Naive thymus-derived CD4-positive, alpha-beta T cell (primary cell): ENCODE measurements around the gene DNAJC5. TPM values are rescaled to one million over a fixed set of nuclear protein-coding genes. Genes with fewer than 3 reads are reported as not detected.

Experiments used
- ATAC-seq: fragments of 150-1000 bp; cut with Tn5 transposase; 2 replicates; pipeline ENCODE4 v1.10.0; 2021; ENCODE audit warnings: mild to moderate bottlenecking, moderate library complexity
- CTCF ChIA-PET: fragments of 350-600 bp; sonication (Branson Sonifier 250); formaldehyde crosslinking; loops from one replicate; lab custom pipeline; 2021; ENCODE audit warnings: antibody characterized with exemption; lab: Charles Lee
- POLR2A ChIA-PET: fragments of 350-600 bp; sonication (Branson Sonifier 250); formaldehyde crosslinking; loops from one replicate; lab custom pipeline; 2021; ENCODE audit warnings: antibody characterized with exemption, inconsistent platforms; lab: Charles Lee
- DNase-seq, 9 donors: peaks; one replicate each; pipeline versions ENCODE4 v3.0.0 to v3.0.0-alpha.2; 2020 to 2022; ENCODE audit warnings: mixed read lengths in 1 of 9
- H3K27ac ChIP-seq: one replicate; pipeline ENCODE4 v1.7.0; 2013; ENCODE audit warnings: mild to moderate bottlenecking, low read depth, low read length, moderate library complexity
- H3K27me3 ChIP-seq, 2 donors: one replicate each; pipeline ENCODE4 v1.7.0; 2013; ENCODE audit warnings: low read length in 2 of 2, mild to moderate bottlenecking in 2 of 2, moderate library complexity in 2 of 2; ENCODE audit not compliant: control insufficient read depth in 2 of 2, insufficient read depth in 2 of 2
- H3K36me3 ChIP-seq, 3 experiments: 1 replicate in 2 of 3; 2 replicates in 1 of 3; pipeline ENCODE4 v1.7.0; 2013; ENCODE audit warnings: low read length in 3 of 3, mild to moderate bottlenecking in 3 of 3, moderate library complexity in 1 of 3; ENCODE audit not compliant: insufficient read depth in 3 of 3, control insufficient read depth in 2 of 3
- H3K4me1 ChIP-seq, 2 donors: one replicate each; pipeline ENCODE4 v1.7.0; 2013; ENCODE audit warnings: low read length in 2 of 2, mild to moderate bottlenecking in 2 of 2, moderate library complexity in 1 of 2; ENCODE audit not compliant: control insufficient read depth in 2 of 2, insufficient read depth in 2 of 2
- H3K4me3 ChIP-seq: 2 replicates; pipeline ENCODE4 v1.7.0; 2013; ENCODE audit warnings: mild to moderate bottlenecking, low read length
- H3K9me3 ChIP-seq, 3 experiments: 1 replicate in 2 of 3; 2 replicates in 1 of 3; pipeline ENCODE4 v1.7.0; 2013; ENCODE audit warnings: low read length in 3 of 3; ENCODE audit not compliant: control insufficient read depth in 2 of 3
- H3K27ac Mint-ChIP-seq, 9 donors: one replicate each; pipeline ENCODE4 v1.8.0; 2020 to 2022; ENCODE audit warnings: mixed read lengths in 9 of 9, mild to moderate bottlenecking in 8 of 9, moderate library complexity in 5 of 9, inconsistent platforms in 2 of 9
- H3K27me3 Mint-ChIP-seq, 5 donors: one replicate each; pipeline ENCODE4 v1.8.0; 2021 to 2022; ENCODE audit warnings: mixed read lengths in 5 of 5, mild to moderate bottlenecking in 1 of 5
- H3K36me3 Mint-ChIP-seq, 5 donors: one replicate each; pipeline ENCODE4 v1.8.0; 2020 to 2022; ENCODE audit warnings: mixed read lengths in 5 of 5, mild to moderate bottlenecking in 3 of 5, inconsistent platforms in 1 of 5
- H3K4me1 Mint-ChIP-seq, 7 donors: one replicate each; pipeline ENCODE4 v1.8.0; 2020 to 2022; ENCODE audit warnings: mixed read lengths in 7 of 7, mild to moderate bottlenecking in 3 of 7, inconsistent platforms in 1 of 7
- H3K4me3 Mint-ChIP-seq, 10 donors: one replicate each; pipeline ENCODE4 v1.8.0; 2020 to 2022; ENCODE audit warnings: mild to moderate bottlenecking in 10 of 10, mixed read lengths in 10 of 10, moderate library complexity in 6 of 10, inconsistent platforms in 2 of 10
- H3K9me3 Mint-ChIP-seq, 11 donors: one replicate each; pipeline ENCODE4 v1.8.0; 2020 to 2022; ENCODE audit warnings: mixed read lengths in 11 of 11, mild to moderate bottlenecking in 4 of 11, inconsistent platforms in 1 of 11, moderate library complexity in 1 of 11
- intact Hi-C, 2 donors: fragments of 100-400 bp; cut with micrococcal nuclease; formaldehyde crosslinking; loops; one replicate each; pipeline ENCODE4 v1.15.1; 2023
- polyA plus RNA-seq, 2 donors: library from polyadenylated mRNA; unstranded; fragments of 300-500 nt; fragmentation: Illumina TruSeq; gene quantifications; one replicate each; pipeline ENCODE4 v1.2.3, GENCODE V29; 2021
- total RNA-seq, 6 experiments: library from RNA in 5 of 6; stranded (reverse) in 5 of 6; gene quantifications; 1 replicate in 5 of 6; 2 replicates in 1 of 6; pipeline ENCODE4 v1.2.3 and lab custom pipeline; 2021 to 2026

The DNAJC5 gene
- total and polyA plus RNA-seq, 7 experiments from 2014 or later, result 7.5 to 56.8 (median 45.4) TPM

- CTCF ChIA-PET, result no interaction called here
- H3K4me3 ChIP-seq, result no peak overlapping the region
- H3K9me3 ChIP-seq, result no peaks in the 10 kb centered on the region
- no peak overlapping the region for H3K27ac Mint-ChIP-seq
- H3K9me3 Mint-ChIP-seq, result peaks cover 0 to 2% (median 0%) of the 10 kb centered on the region in 11 donors
- DNase-seq (no peak), ATAC-seq (no peak)
- H3K27me3 Mint-ChIP-seq, result no peaks in the 10 kb centered on the region
- H3K4me1 Mint-ChIP-seq, result peaks cover 0 to 13% (median 7%) of the 10 kb centered on the region in 7 donors
- H3K4me1 ChIP-seq, result no peaks in the 10 kb centered on the region
- H3K36me3 Mint-ChIP-seq, result peaks cover 9 to 60% (median 13%) of the 10 kb centered on the region in 5 donors
- H3K27me3 ChIP-seq, result no peaks in the 10 kb centered on the region
- intact Hi-C loops, result no loop called here
- no peak overlapping the region for H3K4me3 Mint-ChIP-seq
- H3K27ac ChIP-seq, result no peak overlapping the region
- H3K36me3 ChIP-seq, result peaks cover 8 to 89% (median 24%) of the 10 kb centered on the region in 3 experiments
- POLR2A ChIA-PET, result interaction anchor here (1.0 kb wide), 1 partner anchor 30 kb away, joined by 5 read pairs; no protein-coding TSS in a partner anchor
Observed at GRCh38 chr20:63931735-63932134, 36.8 kb downstream of the DNAJC5 start.

GRCh38 chr20:63932606-63933160 is 37.8 kb downstream of the DNAJC5 start:
- intact Hi-C loops, result no loop called here
- Mint-ChIP-seq H3K9me3 (peaks cover 0 to 2% (median 0%) of the 10 kb centered on the region in 11 donors), H3K4me1 (peaks cover 0 to 8% (median 5%) of the 10 kb centered on the region in 7 donors), H3K27ac (peak overlapping the region in 1 of 9 donors; percentile 48), H3K27me3 (no peaks in the 10 kb centered on the region), H3K36me3 (peaks cover 9 to 52% (median 13%) of the 10 kb centered on the region in 5 donors), H3K4me3 (no peak overlapping the region)
- ChIA-PET CTCF (no interaction called here), POLR2A (interaction anchor here (0.6 kb wide), 1 partner anchor 196 kb away, joined by 3 read pairs; no protein-coding TSS in a partner anchor)
- H3K36me3 ChIP-seq, result peaks cover 8 to 85% (median 24%) of the 10 kb centered on the region in 3 experiments
- no peak overlapping the region for H3K4me3 ChIP-seq
- no peaks in the 10 kb centered on the region for H3K9me3 ChIP-seq
- DNase-seq (no peak), ATAC-seq (no peak)
- H3K27me3 ChIP-seq, result no peaks in the 10 kb centered on the region
- no peak overlapping the region for H3K27ac ChIP-seq
- H3K4me1 ChIP-seq, result no peaks in the 10 kb centered on the region

GRCh38 chr20:63933646-63934045 is 38.7 kb downstream of the DNAJC5 start:
- Mint-ChIP-seq H3K4me1 (peaks cover 0 to 9% (median 3%) of the 10 kb centered on the region in 7 donors), H3K9me3 (peaks cover 0 to 2% (median 0%) of the 10 kb centered on the region in 11 donors), H3K27me3 (no peaks in the 10 kb centered on the region), H3K27ac (no peak overlapping the region), H3K36me3 (peaks cover 3 to 44% (median 6%) of the 10 kb centered on the region in 5 donors), H3K4me3 (no peak overlapping the region)
- ATAC-seq, result no peak
- Histone ChIP-seq H3K36me3 (peaks cover under 1 to 76% (median 17%) of the 10 kb centered on the region in 3 experiments), H3K9me3 (no peaks in the 10 kb centered on the region), H3K27me3 (no peaks in the 10 kb centered on the region), H3K27ac (no peak overlapping the region), H3K4me1 (no peaks in the 10 kb centered on the region), H3K4me3 (no peak overlapping the region)
- ChIA-PET CTCF (interaction anchor here (0.9 kb wide), 1 partner anchor 16 kb away, joined by 3 read pairs; no protein-coding TSS in a partner anchor), POLR2A (interaction anchor here (0.7 kb wide), 1 partner anchor 40 kb away, joined by 3 read pairs; no protein-coding TSS in a partner anchor)
- intact Hi-C loops, result no loop called here
- no peak for DNase-seq

GRCh38 chr20:63934271-63935068 is 39.5 kb downstream of the DNAJC5 start:
- ChIA-PET CTCF (interaction anchor here (0.6 to 0.9 kb wide), 2 partner anchors 17 to 355 kb away, joined by 3 read pairs; no protein-coding TSS in a partner anchor), POLR2A (interaction anchor here (0.6 to 1.0 kb wide), 2 partner anchors 9 to 16 kb away, joined by 3 read pairs; no protein-coding TSS in a partner anchor)
- Histone ChIP-seq H3K4me1 (no peaks in the 10 kb centered on the region), H3K27ac (no peak overlapping the region), H3K27me3 (no peaks in the 10 kb centered on the region), H3K9me3 (no peaks in the 10 kb centered on the region), H3K4me3 (no peak overlapping the region), H3K36me3 (peaks cover 0 to 74% (median 13%) of the 10 kb centered on the region in 3 experiments)
- no peak overlapping the region for H3K4me3 Mint-ChIP-seq
- no peak for DNase-seq
- H3K27ac Mint-ChIP-seq, result peak overlapping the region in 4 of 9 donors; percentile 13 to 67 (median 38)
- H3K9me3 Mint-ChIP-seq, result peaks cover 0 to 2% (median 0%) of the 10 kb centered on the region in 11 donors
- ATAC-seq, result peak; percentile 38
- peaks cover 0 to 38% (median 6%) of the 10 kb centered on the region in 5 donors for H3K36me3 Mint-ChIP-seq
- peaks cover 0 to 9% (median 3%) of the 10 kb centered on the region in 7 donors for H3K4me1 Mint-ChIP-seq
- no peaks in the 10 kb centered on the region for H3K27me3 Mint-ChIP-seq
- intact Hi-C loops, result no loop called here

- no peaks in the 10 kb centered on the region for H3K9me3 ChIP-seq
- Mint-ChIP-seq H3K27ac (peak overlapping the region in 3 of 9 donors; percentile 18 to 66 (median 38)), H3K27me3 (no peaks in the 10 kb centered on the region), H3K4me3 (no peak overlapping the region), H3K9me3 (peaks cover 0 to 2% (median 0%) of the 10 kb centered on the region in 11 donors), H3K4me1 (peaks cover 0 to 9% (median 3%) of the 10 kb centered on the region in 7 donors), H3K36me3 (peaks cover 0 to 32% (median 6%) of the 10 kb centered on the region in 5 donors)
- ChIA-PET POLR2A (interaction anchor here (0.6 to 1.0 kb wide), 2 partner anchors 10 to 17 kb away, joined by 3 read pairs; no protein-coding TSS in a partner anchor), CTCF (interaction anchor here (0.6 kb wide), 1 partner anchor 21 kb away, joined by 3 read pairs; no protein-coding TSS in a partner anchor)
- no peaks in the 10 kb centered on the region for H3K27me3 ChIP-seq
- ATAC-seq (no peak), DNase-seq (no peak)
- intact Hi-C loops, result no loop called here
- no peak overlapping the region for H3K27ac ChIP-seq
- no peaks in the 10 kb centered on the region for H3K4me1 ChIP-seq
- H3K36me3 ChIP-seq, result peaks cover 0 to 73% (median 10%) of the 10 kb centered on the region in 3 experiments
- no peak overlapping the region for H3K4me3 ChIP-seq
Observed at GRCh38 chr20:63935447-63935846, 40.5 kb downstream of the DNAJC5 start.

- no peaks in the 10 kb centered on the region for H3K27me3 ChIP-seq
- peaks cover 0 to 2% (median 0%) of the 10 kb centered on the region in 11 donors for H3K9me3 Mint-ChIP-seq
- CTCF ChIA-PET, result interaction anchor here (0.6 kb wide), 1 partner anchor 8 kb away, joined by 3 read pairs; no protein-coding TSS in a partner anchor
- peaks cover 0 to 62% (median 8%) of the 10 kb centered on the region in 3 experiments for H3K36me3 ChIP-seq
- DNase-seq (no peak), ATAC-seq (no peak)
- no peak overlapping the region for H3K27ac ChIP-seq
- peaks cover 0 to 23% (median 14%) of the 10 kb centered on the region in 7 donors for H3K4me1 Mint-ChIP-seq
- H3K27me3 Mint-ChIP-seq, result no peaks in the 10 kb centered on the region
- H3K27ac Mint-ChIP-seq, result peak overlapping the region in 2 of 9 donors; percentile 21
- no peaks in the 10 kb centered on the region for H3K9me3 ChIP-seq
- POLR2A ChIA-PET, result no interaction called here
- H3K4me3 Mint-ChIP-seq, result peak overlapping the region in 1 of 10 donors; percentile 9
- no peak overlapping the region for H3K4me3 ChIP-seq
- peaks cover 0 to 19% (median 6%) of the 10 kb centered on the region in 5 donors for H3K36me3 Mint-ChIP-seq
- H3K4me1 ChIP-seq, result peaks cover 5 to 13% of the 10 kb centered on the region in 2 donors
- intact Hi-C loops, result no loop called here
Observed at GRCh38 chr20:63937596-63937995, 42.7 kb downstream of the DNAJC5 start.
